DMS 273 (cell line): ENCODE measurements around the gene PIEZO2.

Source experiments
- DNase-seq: peaks from one replicate; lab custom pipeline; 2025; ENCODE audit not compliant: unreplicated experiment; lab: John Stamatoyannopoulos, UW

Gene PIEZO2

DNA sequence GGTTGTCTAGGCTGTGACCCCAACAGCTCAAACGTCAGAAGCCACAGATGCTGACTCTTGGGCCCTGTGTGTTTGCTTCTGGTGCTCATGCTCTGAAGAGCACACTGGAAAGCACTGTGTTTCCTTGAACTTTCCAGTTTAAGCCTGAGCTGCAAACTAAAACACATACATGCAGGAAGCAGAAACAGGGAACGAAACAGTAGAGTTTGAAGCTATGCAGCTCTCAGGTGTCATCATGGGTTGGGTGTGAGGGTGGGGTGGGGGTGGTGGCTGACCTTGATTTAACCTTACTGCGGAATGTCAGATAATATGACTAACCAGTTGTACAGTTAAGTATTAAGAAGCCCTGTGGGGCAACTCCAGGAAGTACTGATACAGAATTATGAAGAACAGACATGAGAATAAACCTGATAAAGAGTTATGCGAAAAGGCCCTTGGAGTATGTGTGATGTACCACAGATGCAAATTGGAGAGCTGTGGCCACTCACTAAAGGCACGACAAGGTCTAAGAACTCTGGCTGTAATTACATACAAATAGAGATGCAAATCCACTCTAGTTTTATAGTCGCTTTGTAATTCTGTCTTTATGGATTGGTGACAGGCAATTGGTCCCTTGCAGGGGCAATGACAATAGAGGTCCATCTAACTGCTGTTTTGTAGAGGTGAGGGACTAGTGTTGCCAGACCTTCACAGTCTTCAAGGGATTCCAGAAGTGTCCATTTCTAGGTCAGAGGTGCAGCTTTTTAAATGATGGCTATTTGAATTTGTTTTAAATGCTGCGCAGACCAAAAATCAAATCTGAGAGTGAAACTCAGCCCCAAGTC, 350.4 kb downstream of the PIEZO2 start:
- DNase-seq: no peak

DNA sequence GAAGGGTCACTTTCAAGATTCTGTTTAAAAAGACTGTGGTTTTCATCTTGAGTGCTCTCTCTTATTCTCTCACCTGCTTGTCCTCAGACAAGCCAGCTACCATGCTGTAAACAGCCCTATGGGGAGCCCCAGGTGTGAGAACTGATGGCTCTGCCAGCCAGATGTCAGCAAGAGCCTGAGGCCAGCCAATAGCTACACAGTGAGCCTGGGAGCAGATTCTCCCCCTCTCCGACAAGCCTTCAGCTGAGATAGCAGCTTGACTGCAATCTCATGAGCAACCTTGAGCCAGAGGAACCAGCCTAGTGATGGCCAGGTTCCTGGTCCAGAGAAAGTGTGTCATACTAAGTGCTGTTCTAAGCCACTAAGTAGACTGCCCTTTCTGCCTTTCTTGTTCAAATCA, 351.5 kb downstream of the PIEZO2 start:
- no peak for DNase-seq

DNA sequence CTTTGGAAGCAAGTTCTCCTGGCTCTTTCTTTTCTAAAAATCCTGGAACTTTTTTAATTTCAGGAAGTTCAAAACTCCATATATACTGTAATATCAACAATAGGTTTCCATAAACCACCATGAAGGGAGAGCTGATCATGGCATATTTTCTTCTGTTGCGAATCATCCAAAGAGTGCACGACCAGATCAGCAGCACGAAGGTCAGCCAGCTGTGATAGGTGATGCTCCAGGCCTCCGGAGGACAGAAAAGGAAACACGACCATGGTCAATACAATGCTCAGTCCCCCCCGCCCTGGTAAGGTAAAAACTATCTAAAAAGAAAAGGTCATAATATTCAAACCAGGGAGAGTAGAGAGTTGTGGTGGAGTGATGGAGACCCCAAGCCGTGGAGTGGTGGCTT, 354.6 kb downstream of the PIEZO2 start:
- no peak for DNase-seq

DNA sequence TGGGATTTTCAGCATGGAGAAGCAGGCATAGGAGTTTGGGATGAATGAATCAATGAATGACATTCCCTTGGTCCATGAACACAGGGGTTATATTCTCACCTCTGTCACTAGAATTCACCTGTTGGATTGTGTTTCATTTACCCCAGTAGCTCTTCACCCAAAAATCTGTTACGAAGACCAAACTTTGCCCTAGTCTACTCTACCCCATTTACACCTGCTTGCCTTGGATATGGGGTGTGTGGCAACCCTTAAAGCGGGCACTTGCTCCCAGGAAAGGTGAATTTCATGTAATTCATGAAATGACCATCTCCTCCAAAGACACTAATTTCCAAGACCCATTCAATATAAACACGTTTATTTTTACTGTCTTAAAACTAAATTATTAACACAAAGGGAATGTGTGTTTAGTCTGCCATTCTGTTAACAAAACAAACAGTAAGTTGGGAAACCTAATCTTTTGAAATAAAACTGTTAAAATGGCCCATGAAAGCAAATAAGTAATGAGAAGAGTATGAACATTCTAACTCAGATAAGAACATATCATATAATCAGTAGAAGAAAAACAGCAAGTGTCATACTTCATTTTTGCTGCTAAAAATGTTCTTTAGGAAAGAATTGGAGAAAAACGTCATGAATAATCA, 355.5 kb downstream of the PIEZO2 start:
- DNase-seq: no peak

DNA sequence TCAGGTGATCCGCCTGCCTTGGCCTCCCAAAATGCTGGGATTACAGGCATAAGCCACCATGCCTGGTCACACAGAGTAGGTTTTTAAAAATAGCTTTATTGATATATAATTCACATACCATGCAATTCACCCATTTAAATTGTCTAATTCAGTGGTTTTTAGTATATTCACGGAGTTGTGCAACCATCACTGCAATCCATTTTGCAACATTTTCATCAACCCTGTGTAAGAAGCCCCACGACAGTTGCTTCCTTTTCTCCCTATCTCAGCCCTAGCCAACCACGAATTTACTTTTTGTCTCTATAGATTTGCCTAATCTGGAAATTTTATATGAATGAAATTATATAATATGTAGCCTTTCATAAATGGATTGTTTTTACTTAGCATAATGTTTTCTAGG, 357.2 kb downstream of the PIEZO2 start:
- no peak for DNase-seq

DNA sequence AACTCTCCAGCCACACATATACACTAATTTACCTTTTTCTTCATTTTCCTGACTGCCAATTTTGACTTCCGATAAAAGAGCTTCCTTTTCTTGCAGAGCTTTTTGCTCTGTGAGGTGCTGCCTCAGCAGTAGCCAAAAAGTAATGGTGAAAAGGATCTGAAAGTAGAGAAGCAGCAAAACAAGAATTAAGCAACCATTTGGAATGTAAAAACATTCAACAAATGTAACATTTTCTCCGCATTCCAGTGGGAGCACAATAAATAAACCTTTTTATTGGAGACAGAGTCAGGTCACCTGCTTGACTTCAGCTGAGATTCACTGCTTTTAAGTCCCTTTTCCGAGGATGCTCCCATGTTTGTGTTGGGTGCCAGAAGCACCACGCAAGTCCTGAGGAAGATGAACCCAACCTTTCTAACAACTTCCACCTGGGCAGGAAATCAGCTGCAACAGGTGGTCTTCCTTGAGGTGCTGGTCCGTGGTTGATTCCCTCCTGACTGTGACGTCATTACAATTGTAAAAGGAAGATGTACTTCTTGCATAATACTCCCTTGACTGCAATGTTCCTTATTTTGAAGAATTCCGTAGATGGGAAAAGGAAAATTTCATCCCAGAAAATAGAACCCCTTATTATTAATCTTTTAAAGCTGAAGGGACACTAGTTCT, 358.1 kb downstream of the PIEZO2 start:
- no peak for DNase-seq

DNA sequence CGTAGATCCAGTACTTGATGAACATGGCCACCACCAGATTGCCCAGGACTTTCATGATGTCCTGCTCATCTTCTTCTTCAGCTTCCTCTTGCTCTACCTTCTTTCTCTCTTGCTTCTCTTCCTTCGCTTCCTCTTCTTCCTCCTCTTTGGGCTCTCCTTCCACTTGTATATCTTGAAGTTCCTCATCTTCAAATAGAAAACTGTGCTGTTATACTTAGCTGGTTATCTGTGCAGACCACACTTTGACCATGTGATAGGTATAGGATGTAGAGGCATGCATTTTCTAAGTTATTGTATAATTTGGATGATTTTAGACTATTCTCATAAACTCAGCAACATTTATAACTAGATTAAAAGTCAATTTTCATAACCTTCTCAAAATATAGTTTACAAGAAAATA, 360.2 kb downstream of the PIEZO2 start:
- no peak for DNase-seq

DNA sequence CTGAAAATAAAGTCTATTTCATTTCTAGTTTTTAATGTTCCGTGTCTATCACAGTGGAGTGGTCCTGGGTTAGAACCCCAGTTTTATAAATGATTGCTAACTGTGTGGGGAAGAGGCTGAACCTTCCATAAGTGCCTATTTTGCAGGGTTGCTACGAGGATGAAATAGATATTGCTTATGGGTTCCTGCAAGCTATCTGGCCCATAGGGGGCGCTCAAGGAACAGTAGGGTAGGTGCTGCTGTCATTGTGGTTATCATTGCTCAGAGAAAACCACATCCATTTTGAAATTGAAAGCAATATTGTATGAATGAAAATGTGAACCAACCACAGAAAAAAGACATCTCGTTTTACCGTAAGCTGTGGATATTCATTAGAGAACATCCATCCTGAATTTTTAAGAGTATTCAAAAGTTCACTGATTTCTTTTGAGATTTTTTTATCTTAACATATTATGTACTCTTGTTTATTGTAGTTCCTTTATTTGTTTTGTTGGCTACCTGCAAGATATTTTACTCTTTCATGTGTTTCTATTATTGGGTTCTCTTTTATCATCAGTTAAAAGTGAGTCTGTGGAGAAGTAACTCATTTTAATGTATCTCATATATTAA, 362.0 kb downstream of the PIEZO2 start:
- DNase-seq: peak; percentile 92

DNA sequence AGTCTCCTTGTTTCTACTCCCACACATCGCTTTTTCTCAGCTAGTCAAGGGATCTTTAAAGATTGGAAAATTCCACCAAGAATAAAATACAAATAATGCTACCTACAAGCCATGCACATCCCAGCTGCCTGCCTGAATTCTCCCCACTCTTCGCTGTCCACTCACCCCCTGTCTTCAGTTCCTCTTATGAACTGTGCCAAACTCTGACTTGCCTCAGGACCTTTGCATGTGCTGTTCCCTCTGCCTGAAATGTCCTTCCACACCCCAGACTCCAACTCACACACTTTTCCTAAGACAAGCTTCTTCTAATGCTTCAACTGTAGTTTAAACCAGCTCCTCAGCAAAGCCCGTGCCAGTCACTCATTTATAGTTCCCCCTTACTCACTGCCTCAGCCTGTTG, 363.6 kb downstream of the PIEZO2 start:
- DNase-seq: no peak

DNA sequence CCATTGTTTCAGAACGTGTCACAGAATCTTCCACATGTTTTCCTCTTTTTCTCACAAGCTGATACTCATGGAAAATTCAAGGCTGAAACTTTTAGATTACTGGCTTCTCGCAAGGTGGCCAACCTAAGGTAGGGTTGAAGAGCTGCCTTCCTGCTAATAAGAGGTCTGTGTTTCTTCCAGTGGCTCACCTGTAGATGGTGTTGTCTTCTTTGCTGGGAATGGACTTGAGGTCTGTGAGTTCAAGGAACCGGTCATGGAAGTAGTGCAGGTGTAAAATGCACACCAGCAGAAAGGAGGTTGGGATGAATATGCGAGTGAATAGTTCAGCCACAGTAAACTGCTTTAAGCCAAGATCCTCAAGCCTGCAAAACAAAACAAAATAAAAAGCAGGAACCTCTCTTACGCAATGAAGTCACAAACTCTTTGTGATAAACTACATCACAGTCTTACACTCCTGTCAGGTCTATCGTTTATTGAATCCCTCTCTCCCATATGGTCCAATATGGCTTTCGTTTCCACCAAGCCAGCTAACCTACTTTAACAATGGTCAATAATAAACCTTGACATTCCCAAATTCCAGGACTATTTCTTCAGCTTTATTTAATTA, 364.7 kb downstream of the PIEZO2 start:
- DNase-seq: no peak

DNA sequence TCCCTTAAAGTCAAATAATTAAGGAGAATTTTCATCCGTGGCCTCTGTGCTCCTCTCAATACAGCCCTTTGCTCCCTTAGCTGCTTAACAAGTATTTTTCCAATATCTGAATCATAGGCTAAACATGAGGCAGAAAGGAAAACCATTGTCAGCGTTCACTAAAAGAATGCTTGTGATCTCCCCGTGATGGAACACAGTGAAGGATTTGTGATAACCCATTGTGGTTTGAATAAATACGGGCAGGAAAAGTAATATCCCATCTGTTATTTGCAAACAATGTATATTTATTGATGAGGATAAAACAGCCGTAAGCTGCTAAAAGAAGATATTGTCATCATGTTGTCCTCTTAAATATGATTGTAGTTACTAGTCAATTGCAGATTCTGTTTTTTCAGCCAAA, 365.4 kb downstream of the PIEZO2 start:
- no peak for DNase-seq

DNA sequence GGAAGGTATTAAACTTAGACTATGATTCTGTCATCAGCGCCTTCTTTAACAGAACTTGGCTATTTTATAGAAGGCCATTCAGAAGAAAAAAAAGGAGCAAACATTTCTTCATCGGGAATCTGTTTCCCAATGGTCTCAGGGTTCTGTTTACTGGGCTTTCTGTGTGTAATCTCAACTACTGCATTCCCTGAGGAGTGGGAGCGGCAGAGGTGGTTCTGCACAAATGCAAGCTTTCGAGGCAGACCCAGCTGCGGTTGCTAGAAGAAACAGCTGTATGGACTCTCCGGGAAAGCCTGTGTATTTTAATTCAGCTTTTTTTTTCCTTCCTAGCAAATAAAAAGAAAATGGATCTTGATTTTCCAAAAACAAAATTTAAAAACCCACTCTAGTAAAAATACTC, 372.9 kb downstream of the PIEZO2 start:
- DNase-seq: no peak

DNA sequence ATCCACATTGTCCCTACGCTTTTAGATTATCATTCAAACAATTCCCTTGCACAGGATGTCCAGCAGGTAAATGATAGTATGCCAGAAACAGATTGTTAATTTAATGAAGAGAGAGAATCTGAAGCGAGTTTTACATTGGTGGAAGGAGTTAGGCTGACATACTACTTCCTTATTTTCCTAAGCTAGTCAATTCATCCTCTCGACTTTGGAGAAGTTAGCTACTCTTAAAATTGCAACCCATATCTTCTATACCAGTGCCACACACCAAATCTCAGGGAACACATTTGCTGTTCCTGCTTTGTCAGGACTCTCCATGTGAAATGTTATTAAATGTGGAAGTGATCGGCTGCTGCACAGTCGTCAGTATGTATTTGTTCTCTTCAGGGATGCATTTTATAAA, 374.3 kb downstream of the PIEZO2 start:
- no peak for DNase-seq

DNA sequence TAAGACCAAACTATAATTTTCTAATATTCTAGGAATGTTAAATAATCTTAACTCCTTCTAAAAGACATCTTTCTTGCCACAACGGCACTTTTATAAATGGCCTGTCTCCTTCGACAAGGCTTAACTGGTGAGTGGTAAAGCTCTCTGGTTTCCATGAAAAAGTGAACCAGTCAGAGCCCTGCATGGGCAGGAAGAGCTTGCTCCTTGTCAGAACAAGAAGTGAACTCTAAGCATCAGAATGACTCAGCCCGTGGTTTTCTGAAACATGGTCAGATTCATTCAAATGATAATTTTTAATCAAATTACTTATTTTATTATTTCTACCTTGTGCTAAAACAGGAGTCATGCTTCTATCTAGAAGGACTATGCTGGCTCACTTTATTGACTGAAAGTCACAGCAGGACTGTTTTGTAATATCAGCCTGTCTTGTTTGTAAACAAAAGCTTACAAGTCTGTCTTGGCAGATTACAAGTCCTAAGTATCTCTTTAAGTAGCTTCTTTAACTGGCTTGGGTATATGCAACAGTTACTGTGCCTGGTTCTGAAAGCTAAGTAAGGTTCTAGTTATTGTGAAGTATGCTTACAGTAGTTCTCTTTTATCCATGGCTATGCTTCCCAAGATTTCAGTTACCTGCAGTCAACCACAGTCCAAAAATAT, 378.2 kb downstream of the PIEZO2 start:
- no peak for DNase-seq

DNA sequence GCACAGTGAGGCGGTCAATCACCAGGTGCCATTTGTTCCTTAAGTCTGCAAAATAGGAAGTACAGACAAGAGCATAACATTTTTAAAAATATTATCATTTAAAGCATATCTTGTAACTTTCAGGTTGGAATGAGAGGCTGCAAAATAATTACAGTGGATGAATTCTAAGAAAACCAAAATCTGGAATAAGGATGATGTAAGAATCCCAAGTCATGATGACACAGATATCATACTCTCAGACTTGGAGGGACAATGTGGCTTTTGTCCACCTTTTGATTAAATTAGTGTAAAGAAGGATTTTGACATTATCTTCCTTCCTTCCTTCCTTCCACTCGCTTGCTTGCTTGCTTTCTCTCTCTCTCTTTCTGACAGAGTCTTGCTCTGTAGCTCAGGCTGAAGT, 379.1 kb downstream of the PIEZO2 start:
- no peak for DNase-seq

DNA sequence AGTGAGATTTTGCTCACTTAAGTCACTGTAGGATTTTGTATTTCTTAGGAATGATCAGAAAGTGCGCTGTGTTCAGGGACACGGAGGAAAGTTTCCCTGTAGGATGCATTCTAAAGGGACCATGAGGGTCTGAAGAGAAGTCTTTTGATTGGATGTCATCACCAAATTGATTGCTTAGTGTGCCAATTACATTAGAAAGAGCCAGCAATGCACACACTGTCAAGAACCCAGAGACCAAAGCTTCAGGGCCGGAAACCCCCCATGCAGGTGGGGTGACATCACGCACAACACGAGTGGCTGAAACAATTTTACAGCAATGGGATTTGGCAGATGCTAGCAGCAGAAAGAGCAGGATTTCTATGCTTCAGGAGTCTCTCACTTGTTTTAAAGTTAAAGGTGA, 381.1 kb downstream of the PIEZO2 start:
- DNase-seq: no peak

DNA sequence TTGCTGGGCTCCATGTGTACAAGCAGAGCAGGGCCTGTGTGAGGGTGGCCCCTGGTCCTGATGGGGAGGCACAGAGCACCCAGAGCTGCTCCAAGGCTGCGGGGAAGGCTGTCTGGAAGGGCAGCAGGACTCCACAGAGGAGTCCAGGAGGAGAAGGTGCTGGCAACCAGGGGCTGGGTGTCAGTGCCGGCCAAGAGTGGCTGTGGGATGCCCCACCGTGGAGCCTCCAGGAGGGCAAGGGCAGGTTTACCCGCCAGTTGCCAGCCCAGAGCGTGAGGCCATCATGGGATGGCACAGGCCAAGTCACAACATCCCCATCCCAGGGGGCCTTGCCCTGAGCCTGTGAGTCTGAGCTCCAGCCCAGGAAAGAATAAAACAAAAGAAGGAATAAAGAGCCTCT, 381.7 kb downstream of the PIEZO2 start:
- DNase-seq: no peak

DNA sequence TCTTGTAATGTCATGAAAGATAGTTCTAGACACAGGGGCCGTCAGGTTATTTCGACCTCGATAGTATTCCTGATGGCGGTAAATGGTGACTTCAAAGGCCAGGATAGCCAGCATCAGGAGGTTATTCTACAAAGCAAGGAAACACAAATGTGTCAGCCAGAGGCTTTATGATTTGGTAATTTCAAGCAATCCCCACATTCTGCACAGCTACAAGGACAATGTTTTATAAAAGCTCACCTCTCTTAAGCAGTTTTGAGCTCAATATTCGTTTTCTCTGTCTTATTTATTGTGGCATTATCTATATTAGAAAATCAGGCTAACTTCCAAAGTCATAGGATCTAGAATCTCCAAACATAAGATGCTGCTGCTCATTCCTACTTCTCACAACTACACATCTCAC, 388.4 kb downstream of the PIEZO2 start:
- DNase-seq: no peak

DNA sequence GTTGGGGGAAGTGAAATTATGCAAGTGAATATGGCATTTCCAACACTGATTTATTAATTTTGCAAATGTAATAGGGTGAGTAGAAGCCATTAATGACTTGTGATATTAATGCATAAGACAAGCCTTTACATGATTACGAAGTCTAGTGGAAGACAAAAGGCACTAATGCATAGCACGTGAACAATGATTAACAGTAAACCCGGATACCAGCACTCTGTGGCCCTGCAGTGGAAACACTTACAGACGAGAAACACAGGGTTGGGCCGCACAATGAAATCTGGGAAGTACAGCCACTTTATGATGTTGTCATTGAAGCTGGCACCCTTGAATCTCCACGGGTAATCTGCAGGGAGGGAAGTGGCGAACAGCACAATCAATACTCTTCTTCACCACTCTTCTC, 390.1 kb downstream of the PIEZO2 start:
- no peak for DNase-seq

DNA sequence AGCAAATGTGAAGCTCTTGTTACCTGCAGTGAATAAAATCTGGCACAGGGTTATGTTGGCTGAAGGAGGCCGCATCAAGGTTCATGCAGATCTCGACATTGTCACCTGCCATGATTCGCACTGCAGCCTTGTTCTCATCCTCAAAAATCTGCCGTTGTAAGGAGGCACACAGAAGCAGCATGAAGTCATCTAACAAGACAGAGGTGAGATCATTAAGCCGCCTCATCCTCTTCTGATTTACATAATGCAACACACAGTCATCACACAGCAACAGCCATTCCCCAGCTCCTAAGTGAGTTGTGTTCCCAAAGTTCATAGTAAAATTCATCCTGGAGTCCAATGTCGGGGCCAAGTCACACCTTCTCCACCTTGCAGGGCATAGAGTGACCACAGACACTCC, 391.4 kb downstream of the PIEZO2 start:
- DNase-seq: no peak

DNA sequence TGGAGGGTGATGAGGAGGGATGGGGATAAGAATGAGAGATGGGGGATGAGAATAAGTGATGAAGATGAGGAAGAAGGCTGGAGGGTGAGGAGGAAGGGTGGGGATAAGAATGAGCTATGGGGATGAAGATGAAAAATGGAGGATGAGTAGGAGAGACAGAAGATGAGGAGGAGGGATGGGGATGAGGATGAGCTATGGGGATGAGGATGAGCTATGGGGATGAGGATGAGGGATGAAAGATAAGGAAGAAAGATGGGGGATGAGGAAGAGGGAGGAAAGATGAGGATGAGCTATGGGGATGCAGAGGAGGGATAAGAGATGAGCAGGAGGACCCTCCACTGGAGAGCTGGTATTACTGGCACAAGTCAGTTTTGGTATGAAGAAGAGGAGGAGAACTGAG, 392.0 kb downstream of the PIEZO2 start:
- no peak for DNase-seq
